C4-2B (cell line): ENCODE measurements around the gene MIF.

Experiments
- CTCF ChIP-seq: fragments of 450-650 bp; conservative IDR thresholded peaks from 2 replicates; pipeline ENCODE4 v1.5.1; 2017; ENCODE audit warnings: mild to moderate bottlenecking
- ZFX ChIP-seq: fragments of 450-650 bp; IDR thresholded peaks from 2 replicates; pipeline ENCODE4 v1.6.1; 2017

GRCh38 chr22:23850136-23850611 lies 44.0 kb upstream of the MIF start:
- no peak for TF ChIP-seq CTCF
- no peak for TF ChIP-seq ZFX
